GM21515 (cell line): ENCODE results near the gene SPATA16.
A peak's percentile ranks its signal among the peaks of the same experiment; 100 is the strongest.

Source experiments
- ATAC-seq: cut with Tn5 transposase; IDR thresholded peaks from one replicate; pipeline ENCODE4 v1.9.1; 2021; ENCODE audit not compliant: unreplicated experiment

SPATA16 gene

DNA sequence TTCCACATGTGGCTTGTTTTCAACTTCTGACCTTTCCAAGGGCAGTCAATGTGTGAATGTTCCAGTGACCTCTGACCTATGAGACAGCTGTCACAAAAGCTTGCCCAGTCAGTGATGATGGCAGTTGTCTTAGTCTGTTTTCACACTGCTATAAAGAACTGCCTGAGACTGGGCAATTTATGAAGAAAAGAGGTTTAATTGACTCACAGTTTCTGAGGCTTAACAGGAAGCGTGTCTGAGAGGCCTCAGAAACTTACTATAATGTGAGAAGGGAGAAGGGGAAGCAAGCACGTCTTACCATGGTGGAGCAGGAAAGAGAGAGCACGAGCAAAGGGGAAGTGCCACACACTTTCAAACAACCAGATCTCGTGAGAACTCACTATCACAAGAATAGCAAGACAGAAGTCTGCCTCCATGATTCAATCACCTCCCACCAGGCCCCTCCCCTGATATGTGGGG is 294.9 kb downstream of the SPATA16 start:
- ATAC-seq = peak; percentile 59

DNA sequence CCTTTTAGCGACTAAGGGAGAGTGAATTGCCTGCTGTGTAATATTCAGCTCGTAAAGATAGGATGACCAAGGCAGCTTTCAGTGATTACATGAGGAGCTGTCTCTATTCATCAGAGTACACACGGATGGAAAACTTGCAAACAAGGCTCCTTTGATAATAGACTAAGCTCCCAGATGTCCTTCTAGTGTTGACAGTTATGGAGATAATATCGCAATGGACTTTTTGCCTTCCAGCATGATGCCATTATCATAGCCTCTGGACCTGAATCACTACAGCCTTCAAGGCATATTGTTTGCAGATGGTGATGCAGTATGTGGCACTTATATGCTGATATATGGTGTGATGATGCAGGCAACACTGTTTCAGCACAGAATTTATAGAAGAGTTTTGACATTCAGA is 296.6 kb downstream of the SPATA16 start:
- ATAC-seq = no peak

DNA sequence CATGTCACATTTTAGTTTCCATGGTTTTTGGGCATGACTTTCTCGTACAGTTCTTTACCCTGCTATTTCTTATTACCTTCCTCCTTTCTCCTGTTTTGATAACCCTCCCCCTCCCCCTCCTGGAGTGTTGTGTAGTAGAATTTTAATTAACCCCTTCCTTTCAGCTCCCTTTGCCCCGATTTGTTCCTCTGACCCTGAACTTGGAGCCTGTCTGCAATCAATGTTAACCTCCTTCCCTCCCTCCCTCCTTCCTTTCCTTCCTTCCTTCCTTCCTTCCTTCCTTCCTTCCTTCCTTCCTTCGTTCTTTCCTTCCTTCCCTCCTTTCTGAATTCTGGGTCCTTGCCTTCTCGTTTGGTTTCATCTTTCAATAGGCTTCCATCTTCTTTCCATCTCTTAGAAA is 300.1 kb downstream of the SPATA16 start:
- ATAC-seq = no peak

DNA sequence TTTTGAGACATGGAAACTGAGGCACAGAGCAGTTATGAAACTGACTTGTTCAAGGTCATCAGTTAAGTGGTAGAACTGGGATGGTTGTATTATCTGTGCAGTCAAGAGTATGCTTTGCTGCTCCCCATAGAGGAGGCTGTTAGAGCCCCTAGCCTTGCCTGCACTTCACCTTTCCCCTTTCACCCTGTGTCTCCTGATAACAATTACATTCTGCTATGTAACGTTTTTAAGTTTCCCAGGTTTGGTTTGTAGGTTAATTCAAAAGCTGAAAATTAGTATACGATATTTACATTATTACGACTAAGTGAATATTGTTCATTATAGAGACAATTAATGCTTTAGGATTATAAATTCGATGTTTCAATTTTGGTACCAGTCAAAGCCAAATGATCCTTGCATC is 300.6 kb downstream of the SPATA16 start:
- ATAC-seq = no peak

DNA sequence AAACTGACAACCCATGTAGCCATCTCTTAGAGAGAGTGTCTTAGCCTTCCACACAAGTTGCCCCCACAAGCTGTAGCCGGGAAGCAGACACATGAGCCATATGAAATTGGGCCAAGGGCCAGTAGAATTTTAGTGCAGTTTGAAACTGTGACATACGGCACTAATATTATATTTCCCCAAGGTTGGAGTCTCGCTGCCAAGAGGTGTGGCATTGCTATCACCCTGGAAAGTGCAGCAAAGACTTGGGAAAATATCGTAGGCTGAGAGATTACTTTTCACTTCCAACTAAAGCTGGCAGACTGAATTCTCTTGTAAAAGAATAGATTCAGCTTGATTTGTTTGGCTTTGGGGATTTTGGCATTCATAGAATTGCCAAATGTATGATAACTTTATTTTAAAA is 301.4 kb downstream of the SPATA16 start:
- ATAC-seq = no peak
